COLO829 (cell line): ENCODE data around the gene MAMLD1.

ENCODE experiments used
- DNase-seq: peaks from one replicate; pipeline ENCODE4 v3.0.0; 2012; ENCODE audit warnings: low spot score

MAMLD1 gene

GRCh38 chrX:150357790-150358189 is 5.3 kb upstream of the MAMLD1 start:
- DNase-seq: no peak

- DNase-seq: no peak
Measured at GRCh38 chrX:150358651-150359050, 4.5 kb upstream of the MAMLD1 start.

GRCh38 chrX:150360331-150360730 is 2.8 kb upstream of the MAMLD1 start:
- no peak for DNase-seq

GRCh38 chrX:150361070-150361776 is 1.9 kb upstream of the MAMLD1 start:
- DNase-seq: no peak

- DNase-seq: no peak
Measured at GRCh38 chrX:150361777-150362351, 1.3 kb upstream of the MAMLD1 start.

- DNase-seq: no peak
Measured at GRCh38 chrX:150363561-150364346, 637 bp downstream of the MAMLD1 start.

- DNase-seq: no peak
Measured at GRCh38 chrX:150364347-150365050, 1.4 kb downstream of the MAMLD1 start.

- peak; percentile 31 for DNase-seq
Measured at GRCh38 chrX:150365051-150365989, 2.2 kb downstream of the MAMLD1 start.

- DNase-seq: no peak
Measured at GRCh38 chrX:150365990-150366911, 3.1 kb downstream of the MAMLD1 start.

- DNase-seq: no peak
Measured at GRCh38 chrX:150366951-150367545, 3.9 kb downstream of the MAMLD1 start.

- no peak for DNase-seq
Measured at GRCh38 chrX:150370589-150371312, 7.6 kb downstream of the MAMLD1 start.

- DNase-seq: no peak
Measured at GRCh38 chrX:150371877-150372276, 8.8 kb downstream of the MAMLD1 start.

GRCh38 chrX:150372280-150372679 is 9.2 kb downstream of the MAMLD1 start:
- peak; percentile 37 for DNase-seq

- DNase-seq: no peak
Measured at GRCh38 chrX:150372756-150373155, 9.6 kb downstream of the MAMLD1 start.

- no peak for DNase-seq
Measured at GRCh38 chrX:150375243-150375770, 12.2 kb downstream of the MAMLD1 start.

- DNase-seq: no peak
Measured at GRCh38 chrX:150377005-150377404, 13.9 kb downstream of the MAMLD1 start.

- DNase-seq: no peak
Measured at GRCh38 chrX:150405006-150405405, 41.9 kb downstream of the MAMLD1 start.

- DNase-seq: no peak
Measured at GRCh38 chrX:150405576-150405975, 42.5 kb downstream of the MAMLD1 start.

- no peak for DNase-seq
Measured at GRCh38 chrX:150406596-150406995, 43.5 kb downstream of the MAMLD1 start.
